Neural crest cell (in vitro differentiated cells): ENCODE measurements around the gene WNK2. TPM values are rescaled to one million over a fixed set of nuclear protein-coding genes. Genes with fewer than 3 reads are reported as not detected.

Experiments
- DNase-seq: peaks from one replicate; pipeline ENCODE4 v3.0.0; 2021; ENCODE audit warnings: low read depth, mixed read lengths, low spot score
- H3K27ac Mint-ChIP-seq: one replicate; pipeline ENCODE4 v1.8.0; 2021; ENCODE audit warnings: mild to moderate bottlenecking, mixed read lengths; ENCODE audit not compliant: unreplicated experiment
- H3K27me3 Mint-ChIP-seq: 2 replicates; pipeline ENCODE4 v1.8.0; 2021; ENCODE audit warnings: low read depth, mild to moderate bottlenecking, mixed read lengths
- H3K36me3 Mint-ChIP-seq: 2 replicates; pipeline ENCODE4 v1.8.0; 2021; ENCODE audit warnings: low read depth, mild to moderate bottlenecking, mixed read lengths
- H3K4me1 Mint-ChIP-seq: 2 replicates; pipeline ENCODE4 v1.8.0; 2021; ENCODE audit warnings: mixed read lengths
- H3K4me3 Mint-ChIP-seq: one replicate; pipeline ENCODE4 v1.8.0; 2021; ENCODE audit warnings: mild to moderate bottlenecking, mixed read lengths
- H3K9me3 Mint-ChIP-seq: 2 replicates; pipeline ENCODE4 v1.8.0; 2021; ENCODE audit warnings: mixed read lengths
- total RNA-seq: library from RNA; stranded (reverse); gene quantifications from 2 replicates; pipeline ENCODE4 v1.2.1, GENCODE V29; 2021
- TF ChIP-seq, protein P1 (sequence below): fragments of 200-600 bp; sonication (generic); conservative IDR thresholded peaks from 2 replicates; pipeline ENCODE4 v1.5.0; 2021; ENCODE audit warnings: antibody characterized with exemption, mild to moderate bottlenecking

The WNK2 gene
- total RNA-seq, 1 donor from 2014 or later: 27.8 TPM

DNA sequence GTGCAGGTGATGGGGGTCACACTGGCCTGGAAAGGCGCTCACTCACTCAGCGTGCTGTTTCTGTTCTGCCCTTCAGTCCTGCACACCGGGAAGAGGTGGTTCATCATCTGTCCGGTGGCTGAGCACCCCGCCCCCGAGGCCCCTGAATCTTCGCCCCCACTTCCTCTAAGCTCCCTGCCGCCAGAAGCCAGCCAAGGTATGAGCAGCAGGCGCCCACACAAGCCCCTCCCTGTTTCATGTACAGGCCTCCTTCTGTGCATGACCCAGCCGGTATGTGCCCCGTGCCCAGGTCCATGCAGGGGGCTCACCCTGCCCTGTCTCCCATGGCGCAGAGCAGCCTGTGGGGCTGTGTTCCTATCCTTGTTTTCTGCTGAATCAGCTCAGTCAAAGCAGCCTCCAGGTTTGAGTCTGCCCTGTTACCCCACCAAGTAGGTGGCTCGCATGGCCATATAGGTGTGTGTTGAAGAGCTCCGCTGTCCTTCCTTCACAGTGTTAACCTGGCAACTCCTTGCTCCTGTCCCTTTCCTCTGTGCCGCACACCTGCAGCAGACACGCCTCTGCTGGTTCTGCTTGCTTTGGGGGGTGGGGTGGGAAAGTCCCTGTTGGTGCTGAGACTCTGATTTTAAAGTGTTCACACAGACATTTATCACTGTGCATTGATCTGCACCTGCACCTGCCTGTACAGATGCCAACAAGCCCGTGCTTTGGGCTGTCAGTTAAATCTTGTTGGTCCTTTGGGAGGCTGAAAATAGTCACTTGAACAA is 84.8 kb downstream of the WNK2 start:
- H3K9me3 Mint-ChIP-seq: peaks cover 7% of the 10 kb centered on the region
- TF ChIP-seq, protein P1, sequence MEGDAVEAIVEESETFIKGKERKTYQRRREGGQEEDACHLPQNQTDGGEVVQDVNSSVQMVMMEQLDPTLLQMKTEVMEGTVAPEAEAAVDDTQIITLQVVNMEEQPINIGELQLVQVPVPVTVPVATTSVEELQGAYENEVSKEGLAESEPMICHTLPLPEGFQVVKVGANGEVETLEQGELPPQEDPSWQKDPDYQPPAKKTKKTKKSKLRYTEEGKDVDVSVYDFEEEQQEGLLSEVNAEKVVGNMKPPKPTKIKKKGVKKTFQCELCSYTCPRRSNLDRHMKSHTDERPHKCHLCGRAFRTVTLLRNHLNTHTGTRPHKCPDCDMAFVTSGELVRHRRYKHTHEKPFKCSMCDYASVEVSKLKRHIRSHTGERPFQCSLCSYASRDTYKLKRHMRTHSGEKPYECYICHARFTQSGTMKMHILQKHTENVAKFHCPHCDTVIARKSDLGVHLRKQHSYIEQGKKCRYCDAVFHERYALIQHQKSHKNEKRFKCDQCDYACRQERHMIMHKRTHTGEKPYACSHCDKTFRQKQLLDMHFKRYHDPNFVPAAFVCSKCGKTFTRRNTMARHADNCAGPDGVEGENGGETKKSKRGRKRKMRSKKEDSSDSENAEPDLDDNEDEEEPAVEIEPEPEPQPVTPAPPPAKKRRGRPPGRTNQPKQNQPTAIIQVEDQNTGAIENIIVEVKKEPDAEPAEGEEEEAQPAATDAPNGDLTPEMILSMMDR: no peak
- H3K4me3 Mint-ChIP-seq: no peak overlapping the region
- peaks cover 23% of the 10 kb centered on the region for H3K36me3 Mint-ChIP-seq
- no peaks in the 10 kb centered on the region for H3K27me3 Mint-ChIP-seq
- DNase-seq: no peak
- no peaks in the 10 kb centered on the region for H3K4me1 Mint-ChIP-seq
- H3K27ac Mint-ChIP-seq: no peak overlapping the region

DNA sequence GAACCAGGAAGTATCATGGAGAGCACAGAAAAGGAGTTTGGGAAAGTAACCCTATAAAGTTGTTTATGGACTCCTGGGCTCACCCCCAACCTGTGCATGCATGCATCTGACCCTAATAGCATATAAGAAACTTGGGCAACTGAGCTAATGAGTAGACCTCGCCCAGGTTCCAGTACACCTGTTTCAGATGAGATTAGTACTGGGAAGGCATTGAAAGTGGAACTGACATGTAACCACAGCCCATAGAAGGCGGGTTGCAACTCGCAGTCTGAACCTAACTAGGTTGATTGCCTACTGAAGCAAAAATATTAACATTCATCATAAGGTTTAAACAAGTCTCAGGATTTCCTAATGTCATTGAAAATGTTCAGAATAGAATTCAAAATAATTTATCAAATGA is 87.0 kb downstream of the WNK2 start:
- H3K4me3 Mint-ChIP-seq: no peak overlapping the region
- TF ChIP-seq, protein P1: no peak
- peaks cover 28% of the 10 kb centered on the region for H3K36me3 Mint-ChIP-seq
- DNase-seq: no peak
- peaks cover 2% of the 10 kb centered on the region for H3K27me3 Mint-ChIP-seq
- H3K4me1 Mint-ChIP-seq: no peaks in the 10 kb centered on the region
- H3K9me3 Mint-ChIP-seq: peaks cover 12% of the 10 kb centered on the region
- no peak overlapping the region for H3K27ac Mint-ChIP-seq

DNA sequence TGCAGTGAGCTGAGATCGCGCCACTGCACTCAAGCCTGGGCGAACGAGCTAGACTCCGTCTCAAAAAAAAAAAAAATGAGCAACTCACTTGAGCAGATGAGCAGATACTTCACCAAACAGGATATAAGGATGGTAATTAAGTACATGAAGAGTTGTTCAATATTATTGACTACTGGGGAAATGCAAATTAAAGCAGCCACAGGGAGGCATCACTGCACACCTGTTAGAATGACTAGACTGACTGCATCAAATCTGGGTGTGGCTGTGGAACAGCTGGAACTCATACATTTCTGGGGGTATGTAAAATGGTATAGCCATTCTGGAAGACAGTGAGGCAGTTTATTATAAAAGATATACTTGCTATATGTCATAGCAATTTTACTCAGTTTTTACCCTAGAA is 93.0 kb downstream of the WNK2 start:
- Mint-ChIP-seq H3K9me3 (peaks cover 7% of the 10 kb centered on the region), H3K4me1 (no peaks in the 10 kb centered on the region), H3K27me3 (peaks cover 5% of the 10 kb centered on the region), H3K4me3 (no peak overlapping the region), H3K27ac (no peak overlapping the region), H3K36me3 (peaks cover 10% of the 10 kb centered on the region)
- no peak for DNase-seq
- TF ChIP-seq, protein P1: no peak

DNA sequence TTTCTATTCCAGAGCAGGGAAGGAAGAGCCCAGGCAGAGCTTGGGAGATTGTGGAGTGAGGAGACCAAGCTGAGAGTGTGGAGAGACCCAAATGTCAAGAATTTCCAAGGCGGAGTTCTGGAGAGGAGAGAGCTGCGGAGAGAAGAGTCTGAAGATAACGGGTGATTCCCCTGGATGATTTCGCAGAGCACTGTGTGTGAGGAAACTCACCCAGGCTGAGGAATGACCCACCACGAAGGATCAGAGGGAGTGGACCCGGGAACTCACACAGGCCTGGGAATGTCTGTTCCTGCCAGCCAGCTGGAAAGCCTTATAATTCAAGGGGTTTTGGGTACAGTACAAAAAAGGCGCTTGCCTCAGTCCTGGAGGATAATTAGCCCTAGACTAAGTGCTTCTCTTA is 94.2 kb downstream of the WNK2 start:
- Mint-ChIP-seq H3K27ac (no peak overlapping the region), H3K27me3 (peaks cover 5% of the 10 kb centered on the region), H3K4me3 (no peak overlapping the region), H3K4me1 (no peaks in the 10 kb centered on the region), H3K9me3 (peaks cover 6% of the 10 kb centered on the region), H3K36me3 (peaks cover 8% of the 10 kb centered on the region)
- no peak for DNase-seq
- TF ChIP-seq, protein P1: no peak

DNA sequence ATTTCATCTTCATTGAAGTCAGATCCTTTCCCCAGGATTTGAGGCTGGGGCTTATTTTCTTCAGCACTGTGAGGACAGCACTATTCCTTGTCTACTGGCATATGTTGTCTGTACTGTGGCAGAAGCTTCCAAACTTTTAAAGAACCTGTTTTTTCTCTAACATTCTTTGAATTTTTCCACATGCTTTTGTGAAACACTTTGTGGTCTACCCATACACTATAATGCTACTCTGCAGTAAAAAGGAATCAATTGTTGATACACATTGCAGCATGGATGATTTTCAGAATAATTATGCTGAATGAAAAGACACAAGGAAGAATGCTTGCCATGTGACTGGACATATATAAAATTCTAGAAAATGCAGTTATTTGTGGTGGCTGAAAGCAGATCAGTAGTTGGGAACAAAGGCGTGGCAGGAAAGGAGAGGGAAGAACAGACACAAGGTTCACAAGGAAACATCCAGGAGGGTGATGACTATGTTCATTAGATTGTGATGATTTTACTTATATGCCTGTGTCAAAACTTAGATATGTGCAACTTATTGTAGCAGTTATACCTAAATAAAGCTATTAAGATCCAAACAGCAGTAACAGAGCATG is 96.8 kb downstream of the WNK2 start:
- Mint-ChIP-seq H3K9me3 (peaks cover 8% of the 10 kb centered on the region), H3K27ac (no peak overlapping the region), H3K36me3 (peaks cover 3% of the 10 kb centered on the region), H3K27me3 (peaks cover 3% of the 10 kb centered on the region), H3K4me1 (no peaks in the 10 kb centered on the region), H3K4me3 (no peak overlapping the region)
- TF ChIP-seq, protein P1: no peak
- DNase-seq: no peak
